ENCODE results near the gene SLC2A3. TPM values are rescaled to one million over a fixed set of nuclear protein-coding genes. Genes with fewer than 3 reads are reported as not detected.

The SLC2A3 gene
- total RNA-seq, 1 donor from 2014 or later = 15.3 TPM

- TF ChIP-seq CTCF (conservative IDR thresholded peaks at IDR 0.05; ENCODE audit: low read depth, low read length) = no peak
Measured at GRCh38 chr12:7870335-7870734, 65.7 kb downstream of the SLC2A3 start.

More at GRCh38 chr12:7870335-7870734, 65.7 kb downstream of the SLC2A3 start:
- no peak for DNase-seq (ENCODE audit: low read depth)
- no peak overlapping the region for H3K4me3 ChIP-seq (ENCODE audit: low read depth, low read length)

Other genes starting within 250 kb of the SLC2A3 start
- gene GDF3, start 240.4 kb downstream of the SLC2A3 start, total RNA-seq = not detected in 2 replicates
- not detected in 2 replicates for gene DPPA3, start 224.8 kb downstream of the SLC2A3 start, total RNA-seq
- not detected in 2 replicates for gene CLEC4C, start 188.8 kb downstream of the SLC2A3 start, total RNA-seq
- not detected in 2 replicates for gene NANOGNB, start 171.0 kb downstream of the SLC2A3 start, total RNA-seq
- gene NANOG, start 146.8 kb downstream of the SLC2A3 start, total RNA-seq = not detected in 2 replicates
- gene SLC2A14, start 63.3 kb downstream of the SLC2A3 start, total RNA-seq = not detected in 2 replicates
- gene FOXJ2, start 96.5 kb upstream of the SLC2A3 start, total RNA-seq = 9.4 TPM in 2 replicates
- gene C3AR1, start 130.2 kb upstream of the SLC2A3 start, total RNA-seq = 0.22 TPM in 1 of 2 replicates, not detected in the other
- gene NECAP1, start 146.1 kb upstream of the SLC2A3 start, total RNA-seq = 14.1 and 35.5 TPM in 2 replicates
- gene CLEC4A, start 187.4 kb upstream of the SLC2A3 start, total RNA-seq = not detected in 2 replicates
- not detected in 2 replicates for gene ZNF705A, start 220.8 kb upstream of the SLC2A3 start, total RNA-seq

Measured in epithelial cell of proximal tubule (primary cell).